ENCODE results near the gene TLCD5.

DNA sequence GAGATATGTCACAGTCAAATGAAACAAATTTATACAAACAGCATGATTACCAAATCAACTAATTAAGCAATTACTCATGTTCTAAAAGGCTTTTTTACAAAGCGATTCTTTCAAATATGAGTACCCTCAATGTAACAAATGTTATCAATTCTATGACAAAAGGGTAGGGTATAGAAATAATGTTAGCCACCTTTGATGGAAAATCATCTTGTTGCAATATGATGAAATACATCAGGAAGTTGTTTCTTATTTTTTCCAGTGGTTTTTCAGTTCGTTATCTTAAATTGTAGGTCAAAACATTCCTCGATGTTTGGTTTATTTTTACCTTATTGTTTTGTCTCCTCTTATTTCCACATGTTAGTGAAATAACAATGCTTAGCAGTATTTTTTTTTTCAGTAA lies 17.6 kb downstream of the TLCD5 start:
- no peak for TF ChIP-seq POLR2A (IDR thresholded peaks at IDR 0.05; ENCODE audit: low read depth)
- TF ChIP-seq POLR2AphosphoS5 (IDR thresholded peaks at IDR 0.05) = no peak
- no peak for TF ChIP-seq CTCF (IDR thresholded peaks at IDR 0.05)

All from esophagus muscularis mucosa (tissue), 3 donors.